Cardiac fibroblast (primary cell): ENCODE results near the gene RNF152.

Experiments used
- DNase-seq, 2 donors: peaks; one replicate each; pipeline versions ENCODE4 v3.0.0 to v3.0.0-alpha.2; 2010; ENCODE audit warnings: low read depth in 2 of 2
- H3K4me3 ChIP-seq, 2 donors: replicated peaks in 1 of 2; 1 replicate in 1 of 2; 2 replicates in 1 of 2; pipeline ENCODE4 v1.5.1; 2011; ENCODE audit warnings: low read depth in 2 of 2, low read length in 2 of 2, mild to moderate bottlenecking in 2 of 2, moderate library complexity in 1 of 2
- TF ChIP-seq, protein P1 (sequence below): IDR thresholded peaks from one replicate; pipeline ENCODE4 v1.5.1; 2011; ENCODE audit warnings: low read depth, mild to moderate bottlenecking, low read length, inconsistent platforms

The RNF152 gene

DNA sequence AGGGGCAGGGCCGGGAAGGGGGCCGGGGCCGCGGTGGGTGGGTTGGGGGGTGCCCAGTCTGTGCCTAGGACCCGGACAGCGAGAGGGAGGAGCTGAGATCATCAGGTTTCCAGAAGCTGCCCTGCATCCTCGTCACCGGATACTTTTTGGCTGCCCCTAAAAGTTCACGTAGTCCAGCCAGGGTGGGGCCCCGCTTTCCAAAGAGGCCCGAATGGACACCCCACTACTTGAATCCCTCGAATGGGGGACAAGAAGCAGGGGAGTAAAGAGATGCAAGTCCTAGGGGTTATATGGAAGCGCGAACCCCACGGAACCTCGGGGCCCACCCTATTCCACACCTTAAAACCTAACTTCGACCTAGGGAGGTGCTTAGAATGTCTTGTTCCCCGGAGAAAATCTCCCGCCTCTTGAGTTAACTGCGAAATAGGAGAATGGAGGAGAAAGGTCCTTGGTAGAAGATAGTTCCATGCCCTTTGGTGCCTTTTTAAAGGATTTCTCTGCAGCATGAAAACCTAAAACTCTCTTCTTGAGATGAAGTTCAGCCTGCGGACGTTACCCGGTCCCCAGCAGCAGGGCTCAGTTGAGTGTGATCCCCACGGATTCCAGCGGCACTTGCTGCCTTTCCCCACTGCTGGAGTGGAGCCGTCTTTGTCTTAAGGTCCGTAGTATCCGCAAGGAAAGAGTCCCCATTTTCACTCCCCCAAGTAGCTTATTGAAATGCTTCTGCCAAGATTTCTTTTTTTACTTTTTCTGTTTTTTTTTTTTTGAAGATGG lies 2.1 kb upstream of the RNF152 start:
- DNase-seq = no peak
- H3K4me3 ChIP-seq = peak overlapping the region; percentile 64 to 89
- TF ChIP-seq, protein P1, sequence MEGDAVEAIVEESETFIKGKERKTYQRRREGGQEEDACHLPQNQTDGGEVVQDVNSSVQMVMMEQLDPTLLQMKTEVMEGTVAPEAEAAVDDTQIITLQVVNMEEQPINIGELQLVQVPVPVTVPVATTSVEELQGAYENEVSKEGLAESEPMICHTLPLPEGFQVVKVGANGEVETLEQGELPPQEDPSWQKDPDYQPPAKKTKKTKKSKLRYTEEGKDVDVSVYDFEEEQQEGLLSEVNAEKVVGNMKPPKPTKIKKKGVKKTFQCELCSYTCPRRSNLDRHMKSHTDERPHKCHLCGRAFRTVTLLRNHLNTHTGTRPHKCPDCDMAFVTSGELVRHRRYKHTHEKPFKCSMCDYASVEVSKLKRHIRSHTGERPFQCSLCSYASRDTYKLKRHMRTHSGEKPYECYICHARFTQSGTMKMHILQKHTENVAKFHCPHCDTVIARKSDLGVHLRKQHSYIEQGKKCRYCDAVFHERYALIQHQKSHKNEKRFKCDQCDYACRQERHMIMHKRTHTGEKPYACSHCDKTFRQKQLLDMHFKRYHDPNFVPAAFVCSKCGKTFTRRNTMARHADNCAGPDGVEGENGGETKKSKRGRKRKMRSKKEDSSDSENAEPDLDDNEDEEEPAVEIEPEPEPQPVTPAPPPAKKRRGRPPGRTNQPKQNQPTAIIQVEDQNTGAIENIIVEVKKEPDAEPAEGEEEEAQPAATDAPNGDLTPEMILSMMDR = no peak

DNA sequence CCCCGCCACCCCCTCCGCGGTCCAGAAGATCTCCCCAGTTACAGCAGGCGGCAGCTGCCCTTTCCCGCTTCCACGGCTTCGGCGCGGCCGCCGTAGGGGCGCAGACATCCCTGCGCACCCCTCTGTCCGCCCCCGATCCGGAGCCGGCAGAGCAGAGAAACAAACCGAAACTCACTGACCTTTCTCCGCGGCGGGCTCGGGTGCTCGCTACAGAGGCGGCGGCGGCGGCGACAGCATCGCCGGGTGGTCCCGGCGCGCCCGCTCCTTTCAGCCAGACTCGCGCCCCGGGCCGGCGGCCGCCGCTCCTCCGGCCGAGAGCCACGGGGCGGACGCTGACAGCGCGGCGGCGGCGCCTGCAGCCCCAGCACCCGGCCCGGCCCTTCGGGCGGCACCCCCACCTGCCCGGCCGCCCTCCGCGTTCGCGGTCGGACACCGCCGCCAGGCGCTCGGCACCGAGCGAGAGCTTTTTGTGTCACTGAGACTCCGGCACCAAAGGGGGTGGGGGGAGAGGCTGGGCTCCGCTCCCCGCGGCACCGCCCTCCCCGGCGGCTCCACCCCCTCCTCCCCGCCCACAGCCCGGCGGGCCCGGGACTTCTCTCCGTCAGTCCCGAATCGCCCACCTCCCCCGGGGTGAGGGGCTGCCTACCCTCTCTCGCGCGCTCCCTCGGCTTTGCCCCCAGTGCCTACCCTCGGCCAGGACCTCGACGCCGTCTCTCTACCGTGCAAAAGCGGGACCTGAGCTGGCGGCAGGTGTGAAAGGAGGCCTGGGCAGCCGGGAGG lies 1.4 kb upstream of the RNF152 start:
- TF ChIP-seq, protein P1 = no peak
- peak overlapping the region; percentile 88 to 89 for H3K4me3 ChIP-seq
- DNase-seq = peak; percentile 73

DNA sequence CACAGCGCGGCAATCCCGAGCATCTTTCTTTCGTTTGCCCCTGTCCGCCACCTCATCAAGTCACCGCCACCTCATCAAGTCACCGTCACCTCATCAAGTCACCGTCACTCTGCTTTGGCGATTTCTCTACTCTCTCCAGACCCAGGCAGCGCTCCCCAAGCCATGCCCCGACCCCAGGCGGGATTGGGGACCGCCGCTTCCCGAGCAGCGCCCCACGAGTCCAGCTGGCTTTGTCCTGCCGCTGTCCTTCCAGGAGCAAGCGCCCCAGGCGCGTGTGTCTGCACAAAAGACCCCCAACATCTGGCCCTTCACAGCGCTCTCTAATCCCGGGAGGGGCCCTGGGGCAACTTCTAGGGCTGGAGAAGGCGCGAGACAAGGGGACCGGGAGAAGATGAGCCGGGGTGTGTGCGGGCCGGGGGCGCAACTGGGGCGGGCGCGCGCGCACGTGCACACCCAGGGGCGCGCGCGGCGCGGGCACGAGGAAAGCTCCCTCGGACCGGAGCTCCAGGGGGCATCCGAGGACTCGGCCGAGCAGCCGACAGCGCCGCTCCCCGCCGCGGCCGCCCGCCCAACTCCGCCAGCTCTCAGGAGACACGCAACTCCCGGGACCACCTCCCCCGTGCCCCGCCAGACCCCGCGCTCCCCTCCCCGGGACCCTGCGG lies 633 bp upstream of the RNF152 start:
- TF ChIP-seq, protein P1 = no peak
- peak overlapping the region; percentile 88 to 89 for H3K4me3 ChIP-seq
- DNase-seq = peak; percentile 48 to 56

DNA sequence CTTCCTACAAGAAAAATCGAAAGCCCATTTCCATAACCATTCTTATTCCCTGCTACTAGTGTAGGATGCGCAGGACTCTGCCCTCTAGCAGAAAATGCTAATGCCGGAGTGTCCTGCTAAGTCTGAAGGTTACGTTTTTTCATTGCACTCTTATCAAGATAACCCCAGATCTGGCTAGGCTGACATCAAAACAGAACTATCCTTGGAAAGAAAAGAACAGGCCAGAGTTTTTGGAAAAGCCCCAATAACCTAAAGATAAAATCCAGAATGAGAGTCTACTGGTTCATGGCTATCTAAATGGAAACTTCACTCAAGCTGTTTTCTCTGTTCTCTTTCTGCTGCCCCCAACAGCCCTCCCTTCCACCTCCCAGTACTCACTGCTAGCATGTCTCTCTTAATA lies 913 bp downstream of the RNF152 start:
- DNase-seq = no peak
- peak overlapping the region in 1 of 2 donors; percentile 89 for H3K4me3 ChIP-seq

DNA sequence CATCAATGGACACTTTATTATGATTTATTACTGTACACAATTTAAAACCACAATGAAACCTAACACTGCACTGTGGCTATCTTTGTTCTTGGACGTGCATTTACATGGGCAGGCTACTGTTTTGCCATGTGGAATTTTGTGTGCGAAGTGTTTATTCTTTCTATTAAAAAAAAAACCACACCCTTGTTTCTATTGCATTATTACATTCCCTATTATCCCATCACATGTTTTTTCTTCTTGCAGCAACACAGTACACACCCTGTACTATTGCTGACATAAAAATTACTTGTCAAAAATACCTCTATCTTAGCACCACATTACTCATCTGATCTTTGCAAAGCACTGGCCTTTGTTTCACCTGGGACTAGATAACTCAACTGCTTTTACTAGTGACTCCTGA lies 1.5 kb downstream of the RNF152 start:
- TF ChIP-seq, protein P1 = no peak
- H3K4me3 ChIP-seq = no peak overlapping the region
- peak in 1 of 2 donors; percentile 38 for DNase-seq

More for the DNA sequence above, 913 bp downstream of the RNF152 start:
- TF ChIP-seq, protein P1 = no peak

DNA sequence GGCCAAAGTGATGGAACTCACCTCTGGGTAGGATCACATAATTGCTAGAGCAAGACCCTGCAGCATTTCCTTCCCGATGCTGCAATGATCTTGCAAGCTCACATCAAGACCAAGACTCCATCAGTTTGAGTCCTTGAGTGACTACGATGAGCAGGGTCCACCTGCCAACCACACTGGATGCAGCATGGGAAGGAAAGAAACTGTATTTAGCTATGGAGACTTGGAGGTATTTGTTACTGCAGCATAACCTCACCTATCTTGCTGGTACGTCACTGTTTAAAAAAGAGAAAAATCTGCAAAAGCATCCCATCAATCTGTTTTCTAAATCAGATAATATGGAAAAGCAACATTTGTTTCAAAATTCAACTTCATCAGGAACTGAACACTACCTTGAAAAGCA lies 2.5 kb downstream of the RNF152 start:
- TF ChIP-seq, protein P1 = no peak
- DNase-seq = no peak
- no peak overlapping the region for H3K4me3 ChIP-seq
